Gastrocnemius medialis (tissue), 4 donors: ENCODE results near the gene SUGT1.

Source experiments
- CTCF ChIP-seq, 5 experiments: fragments of 450-650 bp in 3 of 5; fragments of 200-600 bp in 2 of 5; sonication (generic) in 2 of 5; IDR thresholded peaks in 4 of 5; conservative IDR thresholded peaks in 1 of 5; 1 replicate in 4 of 5; 2 replicates in 1 of 5; pipeline ENCODE4 v1.5.1; 2016 to 2019; ENCODE audit warnings: antibody characterized with exemption in 5 of 5, mild to moderate bottlenecking in 3 of 5, moderate library complexity in 3 of 5
- POLR2A ChIP-seq, 2 donors: fragments of 450-650 bp; IDR thresholded peaks; one replicate each; pipeline ENCODE4 v1.6.1; 2017; ENCODE audit warnings: antibody characterized with exemption in 2 of 2, mild to moderate bottlenecking in 2 of 2, moderate library complexity in 2 of 2

DNA sequence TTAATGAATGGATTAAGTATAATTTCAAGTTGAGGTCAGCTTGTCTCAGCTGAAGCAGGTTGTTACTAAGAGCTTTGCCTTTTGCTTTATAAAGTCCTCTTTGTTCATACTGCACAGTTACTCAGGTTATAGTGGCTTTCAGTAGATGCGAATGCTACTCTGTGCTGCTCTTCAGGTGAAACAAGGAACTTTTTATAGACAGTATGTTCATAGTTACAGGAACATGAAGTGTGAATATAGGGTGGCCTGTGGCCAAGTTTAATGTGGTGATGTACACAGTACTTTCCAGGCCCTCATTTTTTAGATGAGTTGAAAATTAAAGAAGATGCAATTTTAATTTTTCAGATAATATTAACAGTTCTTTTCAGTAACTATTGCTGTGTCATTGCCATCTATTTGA, 20.8 kb downstream of the SUGT1 start:
- TF ChIP-seq CTCF (IDR thresholded peaks at IDR 0.05 in 4 of 5, conservative IDR thresholded peaks at IDR 0.05 in 1 of 5) (no peak), POLR2A (IDR thresholded peaks at IDR 0.05) (no peak)
